HUES48 (cell line): ENCODE measurements around the gene NT5DC4.

Experiments used
- H3K27ac ChIP-seq: one replicate; pipeline ENCODE4 v1.7.0; 2013; ENCODE audit warnings: low read depth, low read length, inconsistent platforms
- H3K27me3 ChIP-seq: 2 replicates; pipeline ENCODE4 v1.6.1; 2013; ENCODE audit warnings: mild to moderate bottlenecking, low read length; ENCODE audit not compliant: control insufficient read depth, insufficient read depth
- H3K36me3 ChIP-seq: 2 replicates; pipeline ENCODE4 v1.6.1; 2013; ENCODE audit warnings: low read length; ENCODE audit not compliant: control insufficient read depth, insufficient read depth
- H3K4me1 ChIP-seq: 2 replicates; pipeline ENCODE4 v1.6.1; 2013; ENCODE audit warnings: mild to moderate bottlenecking, low read length; ENCODE audit not compliant: control insufficient read depth, insufficient read depth
- H3K4me3 ChIP-seq: 2 replicates; pipeline ENCODE4 v1.5.1; 2013; ENCODE audit warnings: mild to moderate bottlenecking, low read depth, low read length
- H3K9ac ChIP-seq: 2 replicates; pipeline ENCODE4 v1.6.1; 2013; ENCODE audit warnings: mild to moderate bottlenecking, low read depth, low read length, moderate library complexity
- H3K9me3 ChIP-seq: 2 replicates; pipeline ENCODE4 v1.6.1; 2013; ENCODE audit warnings: low read length; ENCODE audit not compliant: control insufficient read depth, insufficient read depth

The NT5DC4 gene

GRCh38 chr2:112724591-112725525, 4.0 kb downstream of the NT5DC4 start:
- Histone ChIP-seq H3K4me1 (no peaks in the 10 kb centered on the region), H3K27me3 (no peaks in the 10 kb centered on the region), H3K9me3 (no peaks in the 10 kb centered on the region), H3K4me3 (no peak overlapping the region), H3K36me3 (no peaks in the 10 kb centered on the region), H3K9ac (no peak overlapping the region), H3K27ac (no peak overlapping the region)

- no peaks in the 10 kb centered on the region for H3K27me3 ChIP-seq
- H3K9me3 ChIP-seq = no peaks in the 10 kb centered on the region
- no peak overlapping the region for H3K27ac ChIP-seq
- H3K36me3 ChIP-seq = no peaks in the 10 kb centered on the region
- no peak overlapping the region for H3K9ac ChIP-seq
- H3K4me1 ChIP-seq = no peaks in the 10 kb centered on the region
- no peak overlapping the region for H3K4me3 ChIP-seq
Observed at GRCh38 chr2:112725545-112726457, 5.0 kb downstream of the NT5DC4 start.

- Histone ChIP-seq H3K4me1 (no peaks in the 10 kb centered on the region), H3K27me3 (no peaks in the 10 kb centered on the region), H3K27ac (no peak overlapping the region)
Observed at GRCh38 chr2:112726487-112727190, 5.8 kb downstream of the NT5DC4 start.

GRCh38 chr2:112727276-112728028, 6.6 kb downstream of the NT5DC4 start:
- no peaks in the 10 kb centered on the region for H3K4me1 ChIP-seq
- H3K36me3 ChIP-seq = no peaks in the 10 kb centered on the region
- H3K4me3 ChIP-seq = no peak overlapping the region
- no peak overlapping the region for H3K9ac ChIP-seq
- H3K9me3 ChIP-seq = no peaks in the 10 kb centered on the region
- H3K27ac ChIP-seq = no peak overlapping the region
- no peaks in the 10 kb centered on the region for H3K27me3 ChIP-seq

More at GRCh38 chr2:112726487-112727190, 5.8 kb downstream of the NT5DC4 start:
- no peak overlapping the region for H3K4me3 ChIP-seq
- no peaks in the 10 kb centered on the region for H3K9me3 ChIP-seq
- no peak overlapping the region for H3K9ac ChIP-seq
- no peaks in the 10 kb centered on the region for H3K36me3 ChIP-seq

GRCh38 chr2:112728029-112728362, 7.2 kb downstream of the NT5DC4 start:
- Histone ChIP-seq H3K4me1 (no peaks in the 10 kb centered on the region), H3K36me3 (no peaks in the 10 kb centered on the region), H3K4me3 (no peak overlapping the region), H3K9me3 (no peaks in the 10 kb centered on the region), H3K27me3 (no peaks in the 10 kb centered on the region), H3K9ac (no peak overlapping the region), H3K27ac (no peak overlapping the region)

GRCh38 chr2:112728378-112729175, 7.8 kb downstream of the NT5DC4 start:
- no peaks in the 10 kb centered on the region for H3K27me3 ChIP-seq
- no peak overlapping the region for H3K4me3 ChIP-seq
- no peak overlapping the region for H3K27ac ChIP-seq
- H3K9me3 ChIP-seq = no peaks in the 10 kb centered on the region
- H3K4me1 ChIP-seq = no peaks in the 10 kb centered on the region
- no peaks in the 10 kb centered on the region for H3K36me3 ChIP-seq
- no peak overlapping the region for H3K9ac ChIP-seq

- Histone ChIP-seq H3K4me1 (no peaks in the 10 kb centered on the region), H3K36me3 (no peaks in the 10 kb centered on the region), H3K4me3 (no peak overlapping the region), H3K27ac (no peak overlapping the region), H3K9me3 (no peaks in the 10 kb centered on the region), H3K27me3 (no peaks in the 10 kb centered on the region), H3K9ac (no peak overlapping the region)
Observed at GRCh38 chr2:112730216-112730615, 9.4 kb downstream of the NT5DC4 start.

- H3K9me3 ChIP-seq = no peaks in the 10 kb centered on the region
- H3K9ac ChIP-seq = no peak overlapping the region
- H3K27me3 ChIP-seq = no peaks in the 10 kb centered on the region
- no peaks in the 10 kb centered on the region for H3K36me3 ChIP-seq
- H3K27ac ChIP-seq = no peak overlapping the region
- H3K4me3 ChIP-seq = no peak overlapping the region
- H3K4me1 ChIP-seq = no peaks in the 10 kb centered on the region
Observed at GRCh38 chr2:112730791-112731190, 10.0 kb downstream of the NT5DC4 start.

GRCh38 chr2:112731479-112731878, 10.7 kb downstream of the NT5DC4 start:
- H3K9ac ChIP-seq = no peak overlapping the region
- no peaks in the 10 kb centered on the region for H3K36me3 ChIP-seq
- H3K9me3 ChIP-seq = no peaks in the 10 kb centered on the region
- H3K27me3 ChIP-seq = no peaks in the 10 kb centered on the region
- no peak overlapping the region for H3K4me3 ChIP-seq
- H3K27ac ChIP-seq = no peak overlapping the region
- no peaks in the 10 kb centered on the region for H3K4me1 ChIP-seq

GRCh38 chr2:112733456-112733855, 12.6 kb downstream of the NT5DC4 start:
- Histone ChIP-seq H3K36me3 (peaks cover 12% of the 10 kb centered on the region), H3K9ac (no peak overlapping the region), H3K4me3 (no peak overlapping the region), H3K4me1 (no peaks in the 10 kb centered on the region), H3K27me3 (no peaks in the 10 kb centered on the region), H3K27ac (no peak overlapping the region), H3K9me3 (no peaks in the 10 kb centered on the region)
